Parathyroid adenoma (tissue), 2 donors: ENCODE measurements around the gene SPA17.

ENCODE experiments used
- H2AFZ ChIP-seq: fragments of 300-600 bp; sonication (generic); one replicate; pipeline ENCODE4 v1.7.0; 2017; ENCODE audit warnings: antibody characterized with exemption, mild to moderate bottlenecking
- H3K27ac ChIP-seq: fragments of 300-600 bp; sonication (generic); one replicate; pipeline ENCODE4 v1.7.0; 2017
- H3K27me3 ChIP-seq: fragments of 300-600 bp; sonication (generic); one replicate; pipeline ENCODE4 v1.7.0; 2017; ENCODE audit warnings: low read length; ENCODE audit not compliant: control insufficient read depth, insufficient read depth
- H3K36me3 ChIP-seq: fragments of 300-600 bp; sonication (generic); one replicate; pipeline ENCODE4 v1.7.0; 2017; ENCODE audit warnings: low read length; ENCODE audit not compliant: control insufficient read depth, insufficient read depth
- H3K4me1 ChIP-seq: fragments of 300-600 bp; sonication (generic); one replicate; pipeline ENCODE4 v1.7.0; 2017; ENCODE audit warnings: control low read depth
- H3K4me2 ChIP-seq: fragments of 300-600 bp; sonication (generic); one replicate; pipeline ENCODE4 v1.7.0; 2017; ENCODE audit warnings: low read length
- H3K4me3 ChIP-seq: fragments of 300-600 bp; sonication (generic); one replicate; pipeline ENCODE4 v1.7.0; 2017; ENCODE audit warnings: low read depth, low read length
- H3K79me2 ChIP-seq: fragments of 300-600 bp; sonication (generic); one replicate; pipeline ENCODE4 v1.7.0; 2017; ENCODE audit warnings: control low read depth
- H3K9ac ChIP-seq: fragments of 300-600 bp; sonication (generic); one replicate; pipeline ENCODE4 v1.7.0; 2017; ENCODE audit warnings: mild to moderate bottlenecking
- H3K9me3 ChIP-seq: fragments of 300-600 bp; sonication (generic); one replicate; pipeline ENCODE4 v1.7.0; 2017; ENCODE audit warnings: low read length; ENCODE audit not compliant: control insufficient read depth
- CTCF ChIP-seq: fragments of 300-600 bp; sonication (generic); IDR thresholded peaks from one replicate; pipeline ENCODE4 v1.7.0; 2017; ENCODE audit warnings: antibody characterized with exemption, mild to moderate bottlenecking
- donor health status: primary hyperparathyroidism.

The SPA17 gene

GRCh38 chr11:124669193-124669592 lies 4.5 kb upstream of the SPA17 start:
- no peaks in the 10 kb centered on the region for H3K9me3 ChIP-seq
- no peaks in the 10 kb centered on the region for H3K27me3 ChIP-seq
- no peak overlapping the region for H3K4me3 ChIP-seq
- no peak overlapping the region for H3K9ac ChIP-seq
- H3K79me2 ChIP-seq, result peaks cover 4% of the 10 kb centered on the region
- TF ChIP-seq CTCF, result peak; percentile 54
- H2AFZ ChIP-seq, result no peak overlapping the region
- no peaks in the 10 kb centered on the region for H3K36me3 ChIP-seq
- no peak overlapping the region for H3K4me2 ChIP-seq
- no peak overlapping the region for H3K27ac ChIP-seq
- H3K4me1 ChIP-seq, result no peaks in the 10 kb centered on the region

- no peak for TF ChIP-seq CTCF
- no peak overlapping the region for H3K27ac ChIP-seq
- peaks cover 4% of the 10 kb centered on the region for H3K79me2 ChIP-seq
- no peak overlapping the region for H2AFZ ChIP-seq
- H3K9me3 ChIP-seq, result no peaks in the 10 kb centered on the region
- no peak overlapping the region for H3K4me3 ChIP-seq
- no peak overlapping the region for H3K4me2 ChIP-seq
- no peaks in the 10 kb centered on the region for H3K36me3 ChIP-seq
- H3K9ac ChIP-seq, result no peak overlapping the region
- H3K4me1 ChIP-seq, result peaks cover 4% of the 10 kb centered on the region
- no peaks in the 10 kb centered on the region for H3K27me3 ChIP-seq
These were observed 3.0 kb upstream of the SPA17 start for GRCh38 chr11:124670732-124671131.

GRCh38 chr11:124672536-124673215 lies 1.0 kb upstream of the SPA17 start:
- H3K4me3 ChIP-seq, result peak overlapping the region; percentile 82
- TF ChIP-seq CTCF, result no peak
- peaks cover 4% of the 10 kb centered on the region for H3K4me1 ChIP-seq
- H3K36me3 ChIP-seq, result no peaks in the 10 kb centered on the region
- peak overlapping the region; percentile 80 for H3K4me2 ChIP-seq
- H3K27me3 ChIP-seq, result no peaks in the 10 kb centered on the region
- peaks cover 4% of the 10 kb centered on the region for H3K79me2 ChIP-seq
- H3K27ac ChIP-seq, result peak overlapping the region; percentile 86
- no peaks in the 10 kb centered on the region for H3K9me3 ChIP-seq
- peak overlapping the region; percentile 46 for H3K9ac ChIP-seq
- H2AFZ ChIP-seq, result peak overlapping the region; percentile 61

- TF ChIP-seq CTCF, result no peak
- peak overlapping the region; percentile 61 for H2AFZ ChIP-seq
- peak overlapping the region; percentile 64 for H3K27ac ChIP-seq
- no peaks in the 10 kb centered on the region for H3K27me3 ChIP-seq
- H3K4me3 ChIP-seq, result peak overlapping the region; percentile 82
- no peaks in the 10 kb centered on the region for H3K79me2 ChIP-seq
- no peaks in the 10 kb centered on the region for H3K9me3 ChIP-seq
- H3K4me2 ChIP-seq, result peak overlapping the region; percentile 51
- no peaks in the 10 kb centered on the region for H3K36me3 ChIP-seq
- peaks cover 4% of the 10 kb centered on the region for H3K4me1 ChIP-seq
- H3K9ac ChIP-seq, result no peak overlapping the region
These were observed 439 bp downstream of the SPA17 start for GRCh38 chr11:124674168-124674517.

GRCh38 chr11:124674571-124674970 lies 867 bp downstream of the SPA17 start:
- Histone ChIP-seq H3K4me2 (peak overlapping the region; percentile 51), H3K79me2 (no peaks in the 10 kb centered on the region), H3K9me3 (no peaks in the 10 kb centered on the region), H3K27me3 (no peaks in the 10 kb centered on the region), H3K9ac (no peak overlapping the region), H3K36me3 (no peaks in the 10 kb centered on the region), H3K27ac (peak overlapping the region; percentile 64), H3K4me1 (peaks cover 4% of the 10 kb centered on the region), H2AFZ (peak overlapping the region; percentile 61), H3K4me3 (peak overlapping the region; percentile 82)
- no peak for TF ChIP-seq CTCF
